Motor neuron (in vitro differentiated cells): Measurements from ENCODE around the gene AFAP1. TPM values are rescaled to one million over a fixed set of nuclear protein-coding genes. Genes with fewer than 3 reads are reported as not detected.
A peak's percentile ranks its signal among the peaks of the same experiment; 100 is the strongest.

Experiments
- ATAC-seq, 8 experiments: fragments of 200-7000 bp; cut with Tn5 transposase; replicated peaks in 6 of 8; 2 replicates each; pipeline ENCODE4 v1.8.0; 2021; ENCODE audit warnings: mild to moderate bottlenecking in 8 of 8, moderate library complexity in 8 of 8
- H3K27ac ChIP-seq, 2 donors: fragments of 250-450 bp; sonication (Bioruptor Pico); 2 replicates each; pipeline ENCODE4 v1.9.0; 2021; ENCODE audit warnings: antibody characterized with exemption in 2 of 2, mild to moderate bottlenecking in 2 of 2, moderate library complexity in 1 of 2
- H3K4me1 ChIP-seq, 2 donors: fragments of 250-450 bp; sonication (Bioruptor Pico); replicated peaks in 1 of 2; 2 replicates each; pipeline ENCODE4 v1.6.1; 2021; ENCODE audit warnings: antibody characterized with exemption in 2 of 2, mild to moderate bottlenecking in 2 of 2, moderate library complexity in 1 of 2
- H3K4me3 ChIP-seq, 5 donors: fragments of 250-450 bp; sonication (Bioruptor Pico); 2 replicates each; pipeline ENCODE4 v1.9.0; 2021; ENCODE audit warnings: antibody characterized with exemption in 5 of 5, mild to moderate bottlenecking in 5 of 5, moderate library complexity in 4 of 5
- WGBS, 10 experiments: fragments of 450-650 bp; shearing (Covaris generic); methylation state at CpG; one replicate each; pipeline ENCODE4 v1.0.0; 2022; 5-methylcytosine and 5-hydroxymethylcytosine counted together
- in situ Hi-C, 9 experiments: fragments of 400-800 bp; cut with MboI; loops; one replicate each; pipeline ENCODE4 v1.15.0; 2021; ENCODE audit warnings: low sequenced_read_pairs in 9 of 9, low pct_unique_long_range_greater_than_20kb in 2 of 9; ENCODE audit not compliant: unreplicated experiment in 9 of 9
- total RNA-seq, 8 experiments: library from RNA; unstranded; fragments of 300-600 nt; gene quantifications; 2 replicates each; pipeline versions ENCODE4 v1.2.3 to v1.2.4, GENCODE V29; 2022

Gene AFAP1
- total RNA-seq, 8 experiments from 2014 or later: 25.1 to 209 (median 41.4) TPM

DNA sequence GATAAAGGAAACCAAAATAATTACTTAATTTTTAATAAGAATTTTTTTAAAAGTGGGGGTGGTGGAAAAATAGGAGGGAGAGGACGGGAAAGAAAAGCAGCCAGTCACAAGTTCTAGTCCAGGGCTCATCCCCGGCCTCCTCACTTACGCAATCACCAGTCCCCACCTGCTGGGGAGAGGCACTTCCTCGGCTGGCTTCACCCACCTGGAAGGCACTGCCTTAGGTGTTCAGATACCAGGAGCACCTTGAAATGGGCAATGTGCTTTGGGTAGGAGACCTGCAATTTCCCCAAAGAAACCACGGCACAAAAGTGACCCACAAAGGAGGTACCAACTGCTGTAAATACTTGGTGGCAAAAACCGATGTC is 23.8 kb downstream of the AFAP1 start:
- 30 to 90% (median 70%) methylated on average over 1 to 6 of the region's 6 CpGs; no CpG with 5 or more reads in 1 of the 10 experiments for whole genome bisulfite sequencing, 10 experiments
- peaks cover 21 to 26% of the 10 kb centered on the region in 2 donors for H3K4me1 ChIP-seq
- in situ Hi-C loops: no loop called here
- no peak overlapping the region for H3K27ac ChIP-seq
- no peak overlapping the region for H3K4me3 ChIP-seq
- no peak for ATAC-seq

- Histone ChIP-seq H3K27ac (peak overlapping the region in 1 of 2 donors; percentile 12), H3K4me1 (peaks cover 35 to 43% of the 10 kb centered on the region in 2 donors), H3K4me3 (no peak overlapping the region)
- ATAC-seq: no peak
- in situ Hi-C loops: no loop called here
- WGBS, 10 experiments: 80 to 100% (median 100%) methylated on average over 1 of the region's 1 CpG; no CpG with 5 or more reads in 7 of the 10 experiments
These were observed 26.8 kb downstream of the AFAP1 start for GRCh38 chr4:7912826-7913225.

GRCh38 chr4:7910952-7911578 is 28.6 kb downstream of the AFAP1 start:
- Histone ChIP-seq H3K27ac (peak overlapping the region; percentile 84 to 92), H3K4me3 (peak overlapping the region in 4 of 5 donors; percentile 5 to 22 (median 8)), H3K4me1 (peaks cover 40 to 50% of the 10 kb centered on the region in 2 donors)
- in situ Hi-C loops: no loop called here
- ATAC-seq: peak; percentile 59 to 94 (median 90)
- 0 to 67% (median 20%) methylated on average over 1 to 12 of the region's 16 CpGs; no CpG with 5 or more reads in 3 of the 10 experiments for WGBS, 10 experiments

- 11 to 91% (median 63%) methylated on average over 1 to 11 of the region's 16 CpGs for WGBS, 10 experiments
- H3K27ac ChIP-seq: peak overlapping the region; percentile 84 to 92
- H3K4me3 ChIP-seq: peak overlapping the region in 2 of 5 donors; percentile 5 to 10
- in situ Hi-C loops: no loop called here
- peak in 3 of 8 experiments; percentile 1 to 21 (median 7) for ATAC-seq
- peaks cover 47 to 57% of the 10 kb centered on the region in 2 donors for H3K4me1 ChIP-seq
These were observed 29.3 kb downstream of the AFAP1 start for GRCh38 chr4:7910263-7910896.

DNA sequence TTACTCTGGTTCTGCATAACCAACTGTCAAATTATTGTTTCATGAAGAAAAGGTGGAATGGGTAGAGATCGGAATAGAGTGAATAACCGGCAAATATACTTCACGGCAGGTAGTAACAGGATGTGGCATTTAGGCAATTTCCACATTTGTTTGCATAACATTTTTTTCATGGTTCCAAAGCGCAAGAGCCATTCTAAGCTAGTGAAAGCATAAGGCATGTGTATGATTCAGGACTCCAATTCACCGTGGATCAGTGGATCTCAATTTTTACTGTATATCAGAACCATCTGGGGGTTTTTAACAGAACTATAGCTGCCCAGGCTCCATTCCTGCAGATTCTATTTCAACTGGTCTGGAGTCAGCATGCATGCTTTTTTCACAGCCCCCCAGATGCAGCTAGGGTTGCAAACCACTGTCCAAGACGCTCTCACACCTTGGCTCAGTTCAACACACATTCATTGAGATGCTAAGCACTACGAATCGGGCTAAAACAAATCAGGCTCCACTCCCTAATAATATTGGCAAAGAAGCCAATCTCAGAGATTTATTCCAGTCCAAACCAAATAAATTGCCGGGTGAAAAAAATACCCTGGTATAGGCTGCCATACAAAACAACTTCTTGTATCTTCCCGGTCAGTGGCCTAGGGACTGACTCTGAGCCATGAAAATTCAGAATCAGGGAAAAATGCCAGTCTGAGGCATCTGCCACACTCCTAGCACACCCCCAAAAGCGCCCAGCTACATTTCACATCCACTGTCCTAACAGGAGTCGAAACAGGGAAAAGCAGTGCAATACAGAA is 30.0 kb downstream of the AFAP1 start:
- no peak for ATAC-seq
- WGBS, 10 experiments: 42 to 100% (median 74%) methylated on average over 1 to 10 of the region's 12 CpGs; no CpG with 5 or more reads in 1 of the 10 experiments
- Histone ChIP-seq H3K4me1 (peaks cover 54 to 64% of the 10 kb centered on the region in 2 donors), H3K27ac (peak overlapping the region; percentile 84 to 92), H3K4me3 (no peak overlapping the region)
- in situ Hi-C loops: no loop called here

GRCh38 chr4:7908668-7909067 is 31.0 kb downstream of the AFAP1 start:
- no peak overlapping the region for H3K4me3 ChIP-seq
- H3K27ac ChIP-seq: no peak overlapping the region
- 50 to 100% (median 82%) methylated on average over 1 to 4 of the region's 4 CpGs; no CpG with 5 or more reads in 1 of the 10 experiments for WGBS, 10 experiments
- in situ Hi-C loops: no loop called here
- no peak for ATAC-seq
- H3K4me1 ChIP-seq: peaks cover 64 to 74% of the 10 kb centered on the region in 2 donors

- Histone ChIP-seq H3K27ac (no peak overlapping the region), H3K4me1 (peaks cover 76 to 84% of the 10 kb centered on the region in 2 donors)
These were observed 32.5 kb downstream of the AFAP1 start for GRCh38 chr4:7907142-7907541.

GRCh38 chr4:7906171-7906701 is 33.4 kb downstream of the AFAP1 start:
- H3K4me3 ChIP-seq: no peak overlapping the region
- peaks cover 77 to 84% of the 10 kb centered on the region in 2 donors for H3K4me1 ChIP-seq
- peak overlapping the region in 1 of 2 donors; percentile 34 for H3K27ac ChIP-seq
- WGBS, 10 experiments: 6 to 75% (median 56%) methylated on average over 2 to 9 of the region's 10 CpGs
- ATAC-seq: peak in 1 of 8 experiments; percentile 8
- in situ Hi-C loops: no loop called here

More at GRCh38 chr4:7907142-7907541, 32.5 kb downstream of the AFAP1 start:
- H3K4me3 ChIP-seq: no peak overlapping the region
- WGBS, 10 experiments: 20 to 100% (median 58%) methylated on average over 1 to 2 of the region's 2 CpGs; no CpG with 5 or more reads in 3 of the 10 experiments
- ATAC-seq: no peak
- in situ Hi-C loops: no loop called here

GRCh38 chr4:7904952-7905915 is 34.4 kb downstream of the AFAP1 start:
- ATAC-seq: peak; percentile 20 to 83 (median 44)
- H3K4me3 ChIP-seq: no peak overlapping the region
- H3K27ac ChIP-seq: peak overlapping the region; percentile 18 to 34

GRCh38 chr4:7903791-7904516 is 35.7 kb downstream of the AFAP1 start:
- 17 to 80% (median 48%) methylated on average over 3 to 13 of the region's 14 CpGs for WGBS, 10 experiments
- Histone ChIP-seq H3K27ac (peak overlapping the region in 1 of 2 donors; percentile 8), H3K4me1 (peaks cover 78 to 84% of the 10 kb centered on the region in 2 donors), H3K4me3 (no peak overlapping the region)
- in situ Hi-C loops: no loop called here
- peak in 7 of 8 experiments; percentile 4 to 64 (median 53) for ATAC-seq

More at GRCh38 chr4:7904952-7905915, 34.4 kb downstream of the AFAP1 start:
- H3K4me1 ChIP-seq: peaks cover 77 to 84% of the 10 kb centered on the region in 2 donors
- WGBS, 10 experiments: 0 to 95% (median 76%) methylated on average over 1 to 7 of the region's 10 CpGs; no CpG with 5 or more reads in 1 of the 10 experiments
- in situ Hi-C loops: no loop called here

DNA sequence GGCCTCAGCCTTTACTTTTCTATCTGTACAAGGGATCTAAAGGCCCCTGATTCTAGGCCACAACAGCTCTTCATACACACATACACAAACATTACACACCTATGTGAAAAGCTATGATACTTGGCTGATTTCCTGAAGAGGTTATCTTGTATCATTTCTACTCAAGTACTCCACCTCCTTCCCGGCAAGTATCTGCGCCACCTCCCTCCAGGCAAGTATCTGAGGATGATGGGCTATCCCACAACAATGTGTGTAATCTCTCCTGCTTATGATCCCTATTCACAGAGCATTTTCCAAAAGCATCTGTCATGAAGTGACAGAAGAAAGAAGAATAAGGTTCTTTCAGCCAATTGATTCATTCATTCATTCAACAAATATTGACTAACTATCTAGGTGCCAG is 36.8 kb downstream of the AFAP1 start:
- in situ Hi-C loops: no loop called here
- Histone ChIP-seq H3K4me3 (no peak overlapping the region), H3K27ac (peak overlapping the region; percentile 7 to 22), H3K4me1 (peaks cover 78 to 84% of the 10 kb centered on the region in 2 donors)
- 92 to 100% (median 93%) methylated on average over 2 of the region's 2 CpGs; no CpG with 5 or more reads in 6 of the 10 experiments for WGBS, 10 experiments
- no peak for ATAC-seq
